ENCODE data around the gene LBHD1. TPM values are rescaled to one million over a fixed set of nuclear protein-coding genes. Genes with fewer than 3 reads are reported as not detected.
A peak's percentile ranks its signal among the peaks of the same experiment; 100 is the strongest.
"Not testable (repeated sequence)": the region's sequence is repeated elsewhere in the genome, so short reads cannot be mapped to it uniquely, and the experiment has no call there.

Gene LBHD1
- total RNA-seq, 1 donor, result 7.6 TPM

DNA sequence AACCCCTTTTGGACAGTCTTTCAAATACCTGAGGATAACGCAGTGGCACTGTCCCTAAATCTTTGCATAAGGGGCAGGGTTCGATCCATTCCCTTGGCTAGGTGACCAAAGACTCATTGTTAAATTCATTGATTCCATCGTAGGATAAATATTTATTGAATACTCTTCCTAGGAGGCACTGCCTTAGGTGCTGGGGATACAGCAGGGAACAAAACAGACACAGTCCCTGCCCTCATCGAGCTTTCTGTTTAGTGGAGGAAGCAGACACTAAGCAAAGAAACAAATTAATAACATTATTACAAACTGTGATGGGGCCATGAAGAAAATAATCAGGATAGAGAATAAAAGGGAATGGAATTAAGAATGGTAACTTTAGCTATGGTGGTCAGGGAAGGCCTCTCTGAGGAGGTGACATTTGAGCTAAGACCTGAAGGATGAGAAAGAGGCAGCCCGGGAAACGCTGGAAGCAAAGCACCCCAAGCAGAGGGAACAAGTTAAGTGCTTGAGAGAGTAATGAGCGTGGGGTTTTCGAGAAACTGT, 51.0 kb downstream of the LBHD1 start:
- Histone ChIP-seq H3K27me3 (ENCODE audit: insufficient read depth, low read length) (no peaks in the 10 kb centered on the region), H3K4me1 (ENCODE audit: insufficient read depth, low read length) (peaks cover 14% of the 10 kb centered on the region), H3K4me2 (ENCODE audit: insufficient read depth, low read length) (peak overlapping the region; percentile 92), H3K79me2 (ENCODE audit: insufficient read depth, low read length) (peaks cover 15% of the 10 kb centered on the region), H3K4me3 (ENCODE audit: insufficient read depth, low read length) (peak overlapping the region; percentile 88), H2AFZ (ENCODE audit: low read length) (peak overlapping the region; percentile 76), H4K20me1 (ENCODE audit: insufficient read depth, low read length) (no peaks in the 10 kb centered on the region), H3K9me3 (ENCODE audit: low read depth, low read length) (no peaks in the 10 kb centered on the region), H3K27ac (ENCODE audit: low read depth, low read length) (peak overlapping the region; percentile 63), H3K36me3 (ENCODE audit: insufficient read depth, low read length) (peaks cover 29% of the 10 kb centered on the region)
- DNase-seq (ENCODE audit: insufficient read length, low spot score, missing footprints), result no peak
- TF ChIP-seq, protein P1, sequence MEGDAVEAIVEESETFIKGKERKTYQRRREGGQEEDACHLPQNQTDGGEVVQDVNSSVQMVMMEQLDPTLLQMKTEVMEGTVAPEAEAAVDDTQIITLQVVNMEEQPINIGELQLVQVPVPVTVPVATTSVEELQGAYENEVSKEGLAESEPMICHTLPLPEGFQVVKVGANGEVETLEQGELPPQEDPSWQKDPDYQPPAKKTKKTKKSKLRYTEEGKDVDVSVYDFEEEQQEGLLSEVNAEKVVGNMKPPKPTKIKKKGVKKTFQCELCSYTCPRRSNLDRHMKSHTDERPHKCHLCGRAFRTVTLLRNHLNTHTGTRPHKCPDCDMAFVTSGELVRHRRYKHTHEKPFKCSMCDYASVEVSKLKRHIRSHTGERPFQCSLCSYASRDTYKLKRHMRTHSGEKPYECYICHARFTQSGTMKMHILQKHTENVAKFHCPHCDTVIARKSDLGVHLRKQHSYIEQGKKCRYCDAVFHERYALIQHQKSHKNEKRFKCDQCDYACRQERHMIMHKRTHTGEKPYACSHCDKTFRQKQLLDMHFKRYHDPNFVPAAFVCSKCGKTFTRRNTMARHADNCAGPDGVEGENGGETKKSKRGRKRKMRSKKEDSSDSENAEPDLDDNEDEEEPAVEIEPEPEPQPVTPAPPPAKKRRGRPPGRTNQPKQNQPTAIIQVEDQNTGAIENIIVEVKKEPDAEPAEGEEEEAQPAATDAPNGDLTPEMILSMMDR (IDR thresholded peaks at IDR 0.05; ENCODE audit: extremely low read depth, low read depth, low read length), result no peak

DNA sequence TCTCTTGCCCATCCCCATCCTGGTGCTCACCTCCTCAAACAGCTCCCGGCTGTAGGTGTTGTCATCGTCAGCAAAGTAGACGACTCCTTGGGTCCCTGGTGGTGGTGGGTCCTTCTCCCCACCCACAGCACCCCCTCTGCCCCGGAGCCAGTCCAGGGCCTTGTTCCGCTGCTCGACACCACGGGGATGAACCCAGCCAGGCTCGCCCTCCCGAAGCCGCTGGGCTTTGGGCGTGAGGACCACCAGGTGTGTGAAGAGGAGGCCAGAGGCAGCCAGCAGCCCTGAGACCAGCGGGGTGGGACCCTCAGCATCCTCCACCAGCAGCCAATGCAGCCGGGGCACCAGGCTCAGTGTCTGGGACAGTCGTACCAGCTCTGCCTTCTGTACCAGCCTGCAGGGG, 55.1 kb downstream of the LBHD1 start:
- not testable (repeated sequence) for H3K9me3 ChIP-seq (ENCODE audit: low read depth, low read length); H3K4me3 ChIP-seq (ENCODE audit: insufficient read depth, low read length); H3K27ac ChIP-seq (ENCODE audit: low read depth, low read length); H4K20me1 ChIP-seq (ENCODE audit: insufficient read depth, low read length); H3K4me1 ChIP-seq (ENCODE audit: insufficient read depth, low read length); H3K27me3 ChIP-seq (ENCODE audit: insufficient read depth, low read length); H2AFZ ChIP-seq (ENCODE audit: low read length); DNase-seq (ENCODE audit: insufficient read length, low spot score, missing footprints); H3K4me2 ChIP-seq (ENCODE audit: insufficient read depth, low read length)
- H3K79me2 ChIP-seq (ENCODE audit: insufficient read depth, low read length), result peaks cover 15% of the 10 kb centered on the region
- H3K36me3 ChIP-seq (ENCODE audit: insufficient read depth, low read length), result peaks cover 18% of the 10 kb centered on the region

DNA sequence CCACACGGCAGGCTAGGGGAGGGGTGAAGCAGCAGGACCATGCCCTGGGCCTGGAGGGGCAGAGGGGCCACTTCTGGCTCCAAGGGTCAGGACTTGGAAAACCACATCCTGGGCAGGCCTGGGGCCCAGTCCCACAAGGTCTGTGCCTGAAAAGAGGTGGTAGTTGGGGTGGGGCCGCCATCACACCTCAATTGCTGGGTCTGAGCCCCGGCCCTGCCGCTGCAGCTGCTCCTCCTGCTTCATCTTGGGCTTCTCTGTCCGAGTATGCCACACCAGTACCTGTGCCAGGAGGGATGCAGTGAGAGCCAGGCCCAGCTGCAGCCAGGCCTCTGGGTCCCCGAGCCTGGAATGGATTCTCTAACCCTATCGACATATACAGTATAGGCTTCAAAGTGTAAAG, 56.5 kb downstream of the LBHD1 start:
- no peak overlapping the region for H3K4me2 ChIP-seq (ENCODE audit: insufficient read depth, low read length)
- no peaks in the 10 kb centered on the region for H3K27me3 ChIP-seq (ENCODE audit: insufficient read depth, low read length)
- H3K4me1 ChIP-seq (ENCODE audit: insufficient read depth, low read length), result peaks cover 12% of the 10 kb centered on the region
- H3K36me3 ChIP-seq (ENCODE audit: insufficient read depth, low read length), result peaks cover 21% of the 10 kb centered on the region
- TF ChIP-seq, protein P1 (IDR thresholded peaks at IDR 0.05; ENCODE audit: extremely low read depth, low read depth, low read length), result no peak
- DNase-seq (ENCODE audit: insufficient read length, low spot score, missing footprints), result no peak
- H3K9me3 ChIP-seq (ENCODE audit: low read depth, low read length), result no peaks in the 10 kb centered on the region
- H2AFZ ChIP-seq (ENCODE audit: low read length), result no peak overlapping the region
- H4K20me1 ChIP-seq (ENCODE audit: insufficient read depth, low read length), result no peaks in the 10 kb centered on the region
- H3K79me2 ChIP-seq (ENCODE audit: insufficient read depth, low read length), result peaks cover 19% of the 10 kb centered on the region
- no peak overlapping the region for H3K27ac ChIP-seq (ENCODE audit: low read depth, low read length)
- H3K4me3 ChIP-seq (ENCODE audit: insufficient read depth, low read length), result no peak overlapping the region

DNA sequence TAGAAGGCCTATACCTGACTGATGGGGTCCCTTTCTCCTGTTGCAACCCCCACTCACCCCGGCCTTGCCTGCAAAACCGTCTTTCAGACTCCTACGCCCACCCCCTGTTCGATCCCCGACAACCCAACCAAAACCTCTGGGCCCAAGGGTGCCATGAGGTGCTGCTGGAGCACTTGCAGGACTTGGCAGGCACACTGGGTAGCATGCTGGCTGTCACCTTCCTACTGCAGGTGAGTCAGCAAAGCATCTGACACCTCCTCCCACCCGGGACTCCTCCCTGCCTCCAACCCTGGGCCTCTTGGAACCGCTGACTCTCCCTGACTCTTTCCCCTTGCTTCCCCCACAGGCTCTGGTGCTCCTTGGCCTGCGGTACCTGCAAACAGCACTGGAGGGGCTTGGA, 57.8 kb downstream of the LBHD1 start:
- Histone ChIP-seq H3K79me2 (ENCODE audit: insufficient read depth, low read length) (peaks cover 15% of the 10 kb centered on the region), H3K4me1 (ENCODE audit: insufficient read depth, low read length) (peaks cover 11% of the 10 kb centered on the region), H3K4me2 (ENCODE audit: insufficient read depth, low read length) (no peak overlapping the region), H2AFZ (ENCODE audit: low read length) (no peak overlapping the region), H3K36me3 (ENCODE audit: insufficient read depth, low read length) (peaks cover 26% of the 10 kb centered on the region), H3K9me3 (ENCODE audit: low read depth, low read length) (no peaks in the 10 kb centered on the region), H3K27me3 (ENCODE audit: insufficient read depth, low read length) (no peaks in the 10 kb centered on the region), H4K20me1 (ENCODE audit: insufficient read depth, low read length) (peaks cover 2% of the 10 kb centered on the region), H3K27ac (ENCODE audit: low read depth, low read length) (no peak overlapping the region), H3K4me3 (ENCODE audit: insufficient read depth, low read length) (no peak overlapping the region)
- DNase-seq (ENCODE audit: insufficient read length, low spot score, missing footprints), result peak; percentile 71
- TF ChIP-seq, protein P1 (IDR thresholded peaks at IDR 0.05; ENCODE audit: extremely low read depth, low read depth, low read length), result no peak

All from osteoblast (primary cell).